ENCODE data around the gene SEMA5A. TPM values are rescaled to one million over a fixed set of nuclear protein-coding genes. Genes with fewer than 3 reads are reported as not detected.

Gene SEMA5A
- polyA plus RNA-seq, 3 donors, result not detected

DNA sequence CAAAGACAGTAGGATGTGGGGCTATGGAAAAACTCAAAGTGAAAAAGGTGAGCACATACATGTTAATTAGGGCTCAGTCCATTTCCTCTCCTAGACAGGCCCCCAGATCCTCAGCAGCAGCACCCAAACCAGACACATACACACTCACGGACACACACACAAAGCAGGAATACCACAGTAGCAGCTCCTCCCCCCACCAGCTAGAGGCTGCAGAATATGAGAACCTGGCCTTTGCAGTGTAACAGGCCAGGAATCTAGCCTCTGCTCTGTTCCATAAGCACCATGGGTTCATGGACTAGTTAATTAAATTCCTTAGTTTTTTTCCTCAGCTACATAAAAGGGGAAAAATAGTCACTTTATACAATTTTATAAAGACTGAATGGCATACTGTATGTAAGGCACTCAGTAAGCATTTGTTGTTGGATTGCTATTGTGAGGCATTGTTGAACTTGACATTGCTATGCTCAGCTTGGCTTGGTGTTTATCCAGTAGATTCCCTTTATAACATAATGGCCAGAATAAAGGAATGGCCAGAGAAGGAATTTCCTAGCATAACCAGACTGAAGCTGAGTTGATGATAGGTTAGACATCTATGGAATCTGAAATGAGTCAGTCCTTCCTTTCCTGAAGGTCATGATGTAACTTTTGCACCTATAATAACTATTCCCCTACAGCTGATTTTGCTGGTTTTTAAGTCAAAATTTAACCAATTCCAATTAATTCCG is 186.8 kb downstream of the SEMA5A start:
- Mint-ChIP-seq H3K27me3 (ENCODE audit: low read depth in 3 of 3) (peaks cover 0 to 3% (median 0%) of the 10 kb centered on the region in 3 donors), H3K27ac (no peak overlapping the region), H3K9me3 (peaks cover 0 to 3% (median 0%) of the 10 kb centered on the region in 7 donors), H3K36me3 (no peaks in the 10 kb centered on the region), H3K4me1 (no peaks in the 10 kb centered on the region), H3K4me3 (no peak overlapping the region)
- Histone ChIP-seq H3K27ac (ENCODE audit: low read depth in 1 of 2, low read length in 2 of 2) (no peak overlapping the region), H3K9ac (ENCODE audit: insufficient read depth, low read length, poor library complexity, severe bottlenecking) (no peak overlapping the region), H3K9me3 (replicated peaks in 1 of 2; ENCODE audit: control insufficient read depth in 1 of 2, insufficient read depth in 1 of 2, low read length in 2 of 2) (no peaks in the 10 kb centered on the region), H3K79me2 (ENCODE audit: insufficient read depth, low read length) (no peaks in the 10 kb centered on the region), H3K27me3 (ENCODE audit: control insufficient read depth in 2 of 2, insufficient read depth in 2 of 2, low read length in 2 of 2) (no peaks in the 10 kb centered on the region), H3K4me2 (replicated peaks; ENCODE audit: extremely low read depth, low read length, poor library complexity, severe bottlenecking) (no peak overlapping the region), H3K4me3 (replicated peaks in 1 of 3; ENCODE audit: low read depth in 2 of 3, low read length in 3 of 3) (no peak overlapping the region), H2AFZ (ENCODE audit: insufficient read depth, low read depth, low read length, poor library complexity, severe bottlenecking) (no peak overlapping the region), H4K20me1 (ENCODE audit: insufficient read depth, low read length) (no peaks in the 10 kb centered on the region), H3K4me1 (ENCODE audit: control insufficient read depth in 1 of 2, insufficient read depth in 2 of 2, low read length in 2 of 2) (no peaks in the 10 kb centered on the region), H3K36me3 (replicated peaks in 1 of 2; ENCODE audit: control insufficient read depth in 1 of 2, insufficient read depth in 2 of 2, low read length in 2 of 2) (no peaks in the 10 kb centered on the region)
- WGBS (ENCODE audit: insufficient coverage), result 83% methylated on average over 1 of the region's 2 CpGs
- TF ChIP-seq, protein P1, sequence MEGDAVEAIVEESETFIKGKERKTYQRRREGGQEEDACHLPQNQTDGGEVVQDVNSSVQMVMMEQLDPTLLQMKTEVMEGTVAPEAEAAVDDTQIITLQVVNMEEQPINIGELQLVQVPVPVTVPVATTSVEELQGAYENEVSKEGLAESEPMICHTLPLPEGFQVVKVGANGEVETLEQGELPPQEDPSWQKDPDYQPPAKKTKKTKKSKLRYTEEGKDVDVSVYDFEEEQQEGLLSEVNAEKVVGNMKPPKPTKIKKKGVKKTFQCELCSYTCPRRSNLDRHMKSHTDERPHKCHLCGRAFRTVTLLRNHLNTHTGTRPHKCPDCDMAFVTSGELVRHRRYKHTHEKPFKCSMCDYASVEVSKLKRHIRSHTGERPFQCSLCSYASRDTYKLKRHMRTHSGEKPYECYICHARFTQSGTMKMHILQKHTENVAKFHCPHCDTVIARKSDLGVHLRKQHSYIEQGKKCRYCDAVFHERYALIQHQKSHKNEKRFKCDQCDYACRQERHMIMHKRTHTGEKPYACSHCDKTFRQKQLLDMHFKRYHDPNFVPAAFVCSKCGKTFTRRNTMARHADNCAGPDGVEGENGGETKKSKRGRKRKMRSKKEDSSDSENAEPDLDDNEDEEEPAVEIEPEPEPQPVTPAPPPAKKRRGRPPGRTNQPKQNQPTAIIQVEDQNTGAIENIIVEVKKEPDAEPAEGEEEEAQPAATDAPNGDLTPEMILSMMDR (IDR thresholded peaks at IDR 0.05), result no peak
- no peak for DNase-seq
- intact Hi-C loops (cut with micrococcal nuclease), result no loop called here

DNA sequence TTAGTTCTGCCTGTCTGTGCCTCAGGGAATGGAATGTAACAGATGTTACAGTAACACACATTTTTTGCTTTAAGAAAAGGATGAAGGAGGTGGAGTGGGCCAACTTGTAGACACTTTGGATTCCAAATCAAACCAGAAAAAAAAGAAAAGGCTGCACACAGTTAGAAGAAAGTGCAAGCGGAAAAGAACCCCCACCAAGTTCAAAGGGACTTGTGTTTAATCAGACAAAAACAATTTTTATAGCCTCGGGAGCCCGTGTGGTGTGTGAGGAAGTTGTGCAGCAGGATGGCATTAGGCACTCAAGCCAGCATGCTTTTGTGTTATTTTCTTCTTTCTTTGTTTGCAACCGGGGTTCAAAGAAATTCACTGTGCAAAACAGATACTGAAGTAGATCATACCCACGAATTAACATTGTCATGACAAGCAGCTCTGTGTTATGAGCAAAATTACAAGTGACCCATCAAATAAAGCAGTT is 189.5 kb downstream of the SEMA5A start:
- Histone ChIP-seq H3K9ac (ENCODE audit: insufficient read depth, low read length, poor library complexity, severe bottlenecking) (no peak overlapping the region), H2AFZ (ENCODE audit: insufficient read depth, low read depth, low read length, poor library complexity, severe bottlenecking) (no peak overlapping the region), H3K36me3 (replicated peaks in 1 of 2; ENCODE audit: control insufficient read depth in 1 of 2, insufficient read depth in 2 of 2, low read length in 2 of 2) (no peaks in the 10 kb centered on the region), H4K20me1 (ENCODE audit: insufficient read depth, low read length) (no peaks in the 10 kb centered on the region), H3K4me3 (replicated peaks in 1 of 3; ENCODE audit: low read depth in 2 of 3, low read length in 3 of 3) (no peak overlapping the region), H3K9me3 (replicated peaks in 1 of 2; ENCODE audit: control insufficient read depth in 1 of 2, insufficient read depth in 1 of 2, low read length in 2 of 2) (no peaks in the 10 kb centered on the region), H3K27me3 (ENCODE audit: control insufficient read depth in 2 of 2, insufficient read depth in 2 of 2, low read length in 2 of 2) (no peaks in the 10 kb centered on the region), H3K79me2 (ENCODE audit: insufficient read depth, low read length) (no peaks in the 10 kb centered on the region), H3K4me2 (replicated peaks; ENCODE audit: extremely low read depth, low read length, poor library complexity, severe bottlenecking) (no peak overlapping the region), H3K27ac (ENCODE audit: low read depth in 1 of 2, low read length in 2 of 2) (no peak overlapping the region), H3K4me1 (ENCODE audit: control insufficient read depth in 1 of 2, insufficient read depth in 2 of 2, low read length in 2 of 2) (no peaks in the 10 kb centered on the region)
- DNase-seq, result no peak
- TF ChIP-seq, protein P1 (IDR thresholded peaks at IDR 0.05), result no peak
- no peaks in the 10 kb centered on the region for H3K36me3 Mint-ChIP-seq
- peaks cover 0 to 4% (median 2%) of the 10 kb centered on the region in 7 donors for H3K9me3 Mint-ChIP-seq
- no peak overlapping the region for H3K27ac Mint-ChIP-seq
- 83% methylated on average over 2 of the region's 5 CpGs for WGBS (ENCODE audit: insufficient coverage)
- intact Hi-C loops (cut with micrococcal nuclease), result no loop called here
- peaks cover 0 to 3% (median 0%) of the 10 kb centered on the region in 3 donors for H3K27me3 Mint-ChIP-seq (ENCODE audit: low read depth in 3 of 3)
- H3K4me3 Mint-ChIP-seq, result no peak overlapping the region
- no peaks in the 10 kb centered on the region for H3K4me1 Mint-ChIP-seq
